Epithelial cell of esophagus (primary cell): ENCODE data around the gene EFHB.
"Not testable (repeated sequence)": the region's sequence is repeated elsewhere in the genome, so short reads cannot be mapped to it uniquely, and the experiment has no call there.

Experiments used
- DNase-seq: peaks from one replicate; pipeline ENCODE4 v3.0.0; 2010; ENCODE audit warnings: low read depth
- H3K4me3 ChIP-seq: 2 replicates; pipeline ENCODE4 v1.5.1; 2011; ENCODE audit warnings: mild to moderate bottlenecking, low read length, control low read depth
- CTCF ChIP-seq: IDR thresholded peaks from 2 replicates; pipeline ENCODE4 v1.5.1; 2011; ENCODE audit warnings: low read depth, mild to moderate bottlenecking, low read length, control low read depth, inconsistent platforms; ENCODE audit not compliant: insufficient read depth; ENCODE audit errors: missing control alignments

Gene EFHB

DNA sequence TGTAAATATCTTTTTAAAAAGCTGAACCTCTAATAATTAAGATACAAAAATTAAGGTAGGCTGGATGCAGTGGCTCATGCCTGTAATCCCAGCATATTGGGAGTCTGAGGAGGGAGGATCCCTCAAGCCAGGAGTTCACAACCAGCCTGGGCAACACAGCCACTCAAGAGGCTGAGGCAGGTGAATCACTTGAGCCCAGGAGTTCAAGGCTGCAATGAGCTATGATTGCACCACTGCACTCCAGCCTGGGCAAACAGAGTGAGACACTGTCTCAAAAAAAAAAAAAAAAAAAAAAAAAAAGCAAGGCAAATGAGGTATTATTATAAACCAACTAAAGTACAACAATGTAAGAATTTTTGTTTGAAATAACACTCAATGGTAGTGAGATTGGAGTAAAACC is 47.6 kb downstream of the EFHB start:
- DNase-seq, result peak; percentile 63
- TF ChIP-seq CTCF, result no peak
- H3K4me3 ChIP-seq, result no peak overlapping the region

- H3K4me3 ChIP-seq, result no peak overlapping the region
- TF ChIP-seq CTCF, result peak; percentile 58
- peak; percentile 48 for DNase-seq
Observed at GRCh38 chr3:19885468-19885867, 48.5 kb downstream of the EFHB start.

DNA sequence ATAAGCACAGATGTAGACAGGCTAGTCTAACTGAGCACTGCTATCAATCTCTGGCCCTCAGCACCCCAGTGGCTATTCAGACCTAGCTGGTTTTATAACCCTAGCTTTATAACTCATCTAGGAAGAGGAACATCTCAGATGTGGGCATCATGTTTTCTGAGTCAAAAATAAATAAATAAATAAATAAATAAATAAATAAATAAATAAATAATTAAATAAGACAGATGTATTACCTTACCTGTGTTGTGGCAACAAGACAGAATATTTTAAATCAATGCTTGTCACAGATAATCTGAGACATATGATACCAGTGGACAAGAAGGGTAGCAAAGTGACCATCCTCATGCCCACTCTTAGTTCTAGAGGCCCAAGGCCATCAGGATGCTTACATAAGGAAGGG is 52.2 kb downstream of the EFHB start:
- no peak overlapping the region for H3K4me3 ChIP-seq
- no peak for DNase-seq
- TF ChIP-seq CTCF, result no peak

- TF ChIP-seq CTCF, result no peak
Observed at GRCh38 chr3:19881036-19881435, 53.0 kb downstream of the EFHB start.

GRCh38 chr3:19877656-19878055 is 56.4 kb downstream of the EFHB start:
- no peak for TF ChIP-seq CTCF
- no peak for DNase-seq

More at GRCh38 chr3:19881036-19881435, 53.0 kb downstream of the EFHB start:
- DNase-seq, result no peak
- H3K4me3 ChIP-seq, result no peak overlapping the region

DNA sequence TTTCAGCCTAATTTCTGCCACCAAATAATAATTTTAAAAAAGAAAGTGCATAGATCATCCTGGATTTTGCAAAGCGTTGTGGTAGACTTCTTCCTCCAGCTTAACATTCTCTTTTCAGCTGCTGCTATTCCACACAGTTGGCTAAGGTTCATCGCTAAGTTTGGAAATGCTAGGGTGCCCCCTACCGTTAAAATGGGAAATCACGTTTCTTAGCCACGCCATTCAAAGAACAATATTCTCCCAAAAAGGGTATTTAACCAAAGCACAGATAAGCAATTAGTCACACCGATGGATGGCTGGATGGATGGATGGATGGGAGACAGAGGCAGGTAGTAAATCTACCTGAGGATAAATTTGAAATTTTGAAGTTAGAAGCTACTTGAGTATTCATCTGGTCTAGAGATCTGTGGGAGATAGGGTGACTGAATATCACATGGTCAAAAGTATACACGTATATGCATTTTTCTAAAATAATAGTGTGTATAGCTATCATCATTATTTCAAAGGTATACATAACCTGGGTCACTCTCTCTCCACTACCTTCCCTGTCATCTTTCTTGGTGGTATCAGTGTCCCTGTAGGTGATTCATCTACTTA is 67.2 kb downstream of the EFHB start:
- DNase-seq, result peak; percentile 62
- H3K4me3 ChIP-seq, result no peak overlapping the region
- TF ChIP-seq CTCF, result peak; percentile 80

More at GRCh38 chr3:19877656-19878055, 56.4 kb downstream of the EFHB start:
- H3K4me3 ChIP-seq, result no peak overlapping the region

DNA sequence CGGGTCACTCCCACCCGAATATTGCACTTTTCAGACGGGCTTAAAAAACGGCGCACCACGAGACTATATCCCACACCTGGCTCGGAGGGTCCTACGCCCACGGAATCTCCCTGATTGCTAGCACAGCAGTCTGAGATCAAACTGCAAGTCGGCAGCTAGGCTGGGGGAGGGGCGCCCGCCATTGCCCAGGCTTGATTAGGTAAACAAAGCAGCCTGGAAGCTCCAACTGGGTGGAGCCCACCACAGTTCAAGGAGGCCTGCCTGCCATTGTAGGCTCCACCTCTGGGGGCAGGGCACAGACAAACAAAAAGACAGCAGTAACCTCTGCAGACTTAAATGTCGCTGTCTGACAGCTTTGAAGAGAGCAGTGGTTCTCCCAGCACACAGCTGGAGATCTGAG is 78.7 kb downstream of the EFHB start:
- not testable (repeated sequence) for H3K4me3 ChIP-seq, DNase-seq

DNA sequence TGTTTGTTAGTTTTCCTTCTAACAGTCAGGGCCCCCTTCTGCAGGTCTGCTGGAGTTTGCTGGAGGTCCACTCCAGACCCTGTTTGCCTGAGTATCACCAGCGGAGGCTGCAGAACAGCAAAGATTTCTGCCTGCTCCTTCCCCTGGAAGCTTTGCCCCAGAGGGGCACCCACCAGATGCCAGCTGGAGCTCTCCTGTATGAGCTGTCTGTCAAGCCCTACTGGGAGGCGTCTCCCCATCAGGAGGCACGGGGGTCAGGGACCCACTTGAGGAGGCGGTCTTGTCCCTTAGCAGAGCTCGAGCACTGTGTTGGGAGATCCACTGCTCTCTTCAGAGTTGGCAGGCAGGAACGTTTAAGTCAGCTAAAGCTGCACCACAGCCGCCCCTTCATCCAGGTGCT is 87.4 kb downstream of the EFHB start:
- not testable (repeated sequence) for H3K4me3 ChIP-seq, DNase-seq
